ENCODE measurements around the gene MAGED4B.
"Not testable (repeated sequence)": the region's sequence is repeated elsewhere in the genome, so short reads cannot be mapped to it uniquely, and the experiment has no call there.

Gene MAGED4B

GRCh38 chrX:52068666-52069640, at the start of gene MAGED4B:
TSS of gene MAGED4B (minus strand) at chrX:52069183. CDS start at chrX:52068172, 1,011 bp downstream.
- DNase-seq, result not testable (repeated sequence)

GRCh38 chrX:52118262-52118661, 49.3 kb upstream of the MAGED4B start:
- no peak for DNase-seq

- DNase-seq, result no peak
Measured at GRCh38 chrX:52082578-52082977, 13.6 kb upstream of the MAGED4B start.

- no peak for DNase-seq
Measured at GRCh38 chrX:52078131-52078530, 9.1 kb upstream of the MAGED4B start.

- not testable (repeated sequence) for DNase-seq
Measured at GRCh38 chrX:52042288-52042687, 26.7 kb downstream of the MAGED4B start.

GRCh38 chrX:52034211-52034610, 34.8 kb downstream of the MAGED4B start:
- no peak for DNase-seq

- DNase-seq, result no peak
Measured at GRCh38 chrX:52031371-52031770, 37.6 kb downstream of the MAGED4B start.

GRCh38 chrX:52015794-52016193, 53.2 kb downstream of the MAGED4B start:
- no peak for DNase-seq
